Activated T-cell treated with anti-CD3 and anti-CD28 coated beads, Interleukin-2, amount 50 U/mL, for 24 hours (primary cell): ENCODE measurements around the gene MGMT.

ENCODE experiments used
- DNase-seq: peaks from one replicate; pipeline ENCODE4 v3.0.0-alpha.2; 2020
- H3K27ac Mint-ChIP-seq: 2 replicates; pipeline ENCODE4 v1.8.0; 2020; ENCODE audit warnings: mild to moderate bottlenecking, mixed read lengths
- H3K27me3 Mint-ChIP-seq: 2 replicates; pipeline ENCODE4 v1.8.0; 2020; ENCODE audit warnings: mixed read lengths
- H3K36me3 Mint-ChIP-seq: 2 replicates; pipeline ENCODE4 v1.8.0; 2020; ENCODE audit warnings: low read depth, mixed read lengths
- H3K4me1 Mint-ChIP-seq: 2 replicates; pipeline ENCODE4 v1.8.0; 2020; ENCODE audit warnings: low read depth, mixed read lengths
- H3K4me3 Mint-ChIP-seq: 2 replicates; pipeline ENCODE4 v1.8.0; 2020; ENCODE audit warnings: mild to moderate bottlenecking, moderate library complexity, mixed read lengths
- H3K9me3 Mint-ChIP-seq: 2 replicates; pipeline ENCODE4 v1.8.0; 2020; ENCODE audit warnings: mixed read lengths

The MGMT gene

DNA sequence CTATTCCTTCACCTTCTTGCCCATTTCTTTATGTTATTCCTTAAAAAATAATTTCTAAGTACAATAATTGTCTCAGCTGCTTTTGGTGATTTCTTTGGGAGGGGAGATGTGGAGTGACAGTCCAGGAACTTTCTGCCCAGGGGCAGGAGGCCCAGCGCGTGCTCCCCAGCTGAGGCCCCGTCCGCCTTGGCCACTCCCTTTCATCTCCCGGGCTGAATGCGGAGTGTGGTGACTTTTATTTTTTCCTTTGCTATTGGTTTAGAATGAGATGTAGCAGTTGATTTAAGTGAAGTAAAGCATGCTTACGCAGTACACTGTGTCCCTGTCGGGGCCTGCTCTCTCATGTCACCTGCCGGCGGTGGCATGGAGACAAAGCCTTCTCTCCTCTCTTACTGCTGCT lies 141.6 kb downstream of the MGMT start:
- H3K36me3 Mint-ChIP-seq, result peaks cover 72% of the 10 kb centered on the region
- peaks cover 9% of the 10 kb centered on the region for H3K9me3 Mint-ChIP-seq
- H3K4me1 Mint-ChIP-seq, result peaks cover 7% of the 10 kb centered on the region
- no peak overlapping the region for H3K4me3 Mint-ChIP-seq
- no peak for DNase-seq
- no peak overlapping the region for H3K27ac Mint-ChIP-seq
- no peaks in the 10 kb centered on the region for H3K27me3 Mint-ChIP-seq

GRCh38 chr10:129609551-129609950 lies 142.5 kb downstream of the MGMT start:
- Mint-ChIP-seq H3K36me3 (peaks cover 73% of the 10 kb centered on the region), H3K4me3 (no peak overlapping the region), H3K27ac (no peak overlapping the region), H3K27me3 (no peaks in the 10 kb centered on the region), H3K4me1 (peaks cover 7% of the 10 kb centered on the region), H3K9me3 (peaks cover 13% of the 10 kb centered on the region)
- DNase-seq, result no peak

GRCh38 chr10:129612481-129613109 lies 145.6 kb downstream of the MGMT start:
- no peak for DNase-seq
- H3K9me3 Mint-ChIP-seq, result peaks cover 21% of the 10 kb centered on the region
- H3K27me3 Mint-ChIP-seq, result no peaks in the 10 kb centered on the region
- H3K36me3 Mint-ChIP-seq, result peaks cover 78% of the 10 kb centered on the region
- H3K27ac Mint-ChIP-seq, result no peak overlapping the region
- peaks cover 1% of the 10 kb centered on the region for H3K4me1 Mint-ChIP-seq
- H3K4me3 Mint-ChIP-seq, result no peak overlapping the region

DNA sequence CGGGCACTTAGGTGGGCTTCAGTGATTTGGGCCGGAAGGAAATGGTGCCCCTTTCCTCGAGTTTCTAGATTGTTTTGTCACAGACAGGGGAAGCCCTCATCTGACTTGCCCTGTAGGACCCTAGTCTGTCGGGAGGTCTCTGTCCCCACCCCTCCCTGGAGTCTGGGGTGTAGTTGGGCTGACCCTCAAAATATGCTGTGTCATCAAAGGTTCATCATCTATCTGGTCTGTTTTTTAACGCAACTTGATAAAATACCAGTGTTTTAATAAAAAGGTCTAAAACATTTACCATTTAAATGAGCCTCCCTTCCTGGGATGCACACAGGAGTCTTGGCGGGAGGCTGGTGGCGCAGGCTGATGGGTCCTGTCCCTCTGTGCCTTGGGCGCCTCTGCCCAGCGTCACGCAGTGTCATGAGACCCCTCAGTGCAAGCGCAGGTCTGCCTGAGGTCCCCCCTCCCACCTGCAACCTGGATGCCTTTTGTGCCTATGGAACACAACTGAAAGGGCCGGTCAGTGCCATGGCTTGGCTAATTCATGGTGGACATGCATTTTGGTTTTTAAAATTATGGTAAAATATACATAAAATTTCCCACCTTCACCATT lies 146.4 kb downstream of the MGMT start:
- peaks cover 1% of the 10 kb centered on the region for H3K4me1 Mint-ChIP-seq
- H3K4me3 Mint-ChIP-seq, result no peak overlapping the region
- H3K27me3 Mint-ChIP-seq, result no peaks in the 10 kb centered on the region
- H3K36me3 Mint-ChIP-seq, result peaks cover 73% of the 10 kb centered on the region
- no peak for DNase-seq
- no peak overlapping the region for H3K27ac Mint-ChIP-seq
- peaks cover 24% of the 10 kb centered on the region for H3K9me3 Mint-ChIP-seq

- H3K4me3 Mint-ChIP-seq, result no peak overlapping the region
- no peak for DNase-seq
- H3K27ac Mint-ChIP-seq, result no peak overlapping the region
- no peaks in the 10 kb centered on the region for H3K27me3 Mint-ChIP-seq
- H3K4me1 Mint-ChIP-seq, result peaks cover 1% of the 10 kb centered on the region
- peaks cover 24% of the 10 kb centered on the region for H3K9me3 Mint-ChIP-seq
- H3K36me3 Mint-ChIP-seq, result peaks cover 67% of the 10 kb centered on the region
Observed at GRCh38 chr10:129614341-129614740, 147.3 kb downstream of the MGMT start.

- peaks cover 60% of the 10 kb centered on the region for H3K36me3 Mint-ChIP-seq
- H3K27me3 Mint-ChIP-seq, result no peaks in the 10 kb centered on the region
- no peak overlapping the region for H3K4me3 Mint-ChIP-seq
Observed at GRCh38 chr10:129615381-129615780, 148.3 kb downstream of the MGMT start.

DNA sequence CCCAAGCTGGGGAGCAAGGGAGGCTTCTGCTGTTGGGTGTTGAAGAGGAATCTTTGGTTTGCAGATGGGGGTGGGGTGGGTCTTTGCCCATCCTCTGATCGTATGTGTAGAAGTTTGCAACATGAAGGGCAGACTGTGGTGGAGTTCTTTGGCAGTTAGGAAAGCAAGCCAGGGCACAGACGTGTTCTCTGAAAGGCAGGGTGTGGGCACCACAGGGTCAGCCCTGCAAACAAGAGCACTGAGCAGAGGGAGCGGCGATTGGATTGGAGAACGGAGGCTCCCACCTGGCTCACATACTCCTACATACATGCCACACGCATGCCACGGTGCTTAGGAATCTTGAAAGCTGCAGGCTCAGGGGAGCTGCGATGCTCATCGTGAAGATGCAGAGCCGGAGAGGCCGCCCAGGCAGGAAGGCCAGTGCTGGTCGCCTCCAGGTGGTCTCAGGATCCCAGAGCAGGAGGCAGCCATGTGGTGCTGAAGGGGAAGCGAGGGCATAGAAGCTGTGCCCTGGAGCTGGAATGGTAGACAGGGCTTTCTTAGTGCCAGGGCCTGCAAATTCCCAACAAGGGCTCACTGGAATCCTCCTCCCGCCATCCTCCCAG lies 149.0 kb downstream of the MGMT start:
- Mint-ChIP-seq H3K9me3 (peaks cover 25% of the 10 kb centered on the region), H3K27ac (no peak overlapping the region), H3K27me3 (no peaks in the 10 kb centered on the region), H3K4me3 (no peak overlapping the region), H3K4me1 (peaks cover 1% of the 10 kb centered on the region), H3K36me3 (peaks cover 57% of the 10 kb centered on the region)
- DNase-seq, result no peak

More at GRCh38 chr10:129615381-129615780, 148.3 kb downstream of the MGMT start:
- Mint-ChIP-seq H3K27ac (no peak overlapping the region), H3K4me1 (peaks cover 1% of the 10 kb centered on the region), H3K9me3 (peaks cover 23% of the 10 kb centered on the region)
- DNase-seq, result no peak

- no peak for DNase-seq
- no peak overlapping the region for H3K27ac Mint-ChIP-seq
- no peak overlapping the region for H3K4me3 Mint-ChIP-seq
- peaks cover 12% of the 10 kb centered on the region for H3K4me1 Mint-ChIP-seq
- H3K9me3 Mint-ChIP-seq, result peaks cover 31% of the 10 kb centered on the region
- no peaks in the 10 kb centered on the region for H3K27me3 Mint-ChIP-seq
- peaks cover 57% of the 10 kb centered on the region for H3K36me3 Mint-ChIP-seq
Observed at GRCh38 chr10:129617768-129618167, 150.7 kb downstream of the MGMT start.

DNA sequence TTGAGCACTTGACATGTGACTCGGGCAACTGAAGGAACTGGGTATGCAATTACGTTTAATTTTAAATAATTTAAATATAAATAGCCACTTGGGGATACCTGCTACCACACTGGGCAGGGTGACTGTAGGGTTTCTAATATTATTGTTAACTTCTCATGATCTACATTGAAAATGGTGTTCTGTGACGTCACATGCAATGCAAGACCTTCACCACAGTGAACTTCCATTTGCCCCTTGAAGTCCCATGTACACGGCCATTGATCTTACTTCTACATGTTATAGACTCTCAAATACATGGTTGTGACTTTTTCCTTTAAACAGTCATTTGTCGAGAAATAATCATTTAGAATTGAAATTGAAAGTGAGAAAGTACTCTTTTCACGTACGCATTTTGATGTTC lies 154.0 kb downstream of the MGMT start:
- H3K9me3 Mint-ChIP-seq, result peaks cover 27% of the 10 kb centered on the region
- no peaks in the 10 kb centered on the region for H3K27me3 Mint-ChIP-seq
- H3K36me3 Mint-ChIP-seq, result peaks cover 50% of the 10 kb centered on the region

DNA sequence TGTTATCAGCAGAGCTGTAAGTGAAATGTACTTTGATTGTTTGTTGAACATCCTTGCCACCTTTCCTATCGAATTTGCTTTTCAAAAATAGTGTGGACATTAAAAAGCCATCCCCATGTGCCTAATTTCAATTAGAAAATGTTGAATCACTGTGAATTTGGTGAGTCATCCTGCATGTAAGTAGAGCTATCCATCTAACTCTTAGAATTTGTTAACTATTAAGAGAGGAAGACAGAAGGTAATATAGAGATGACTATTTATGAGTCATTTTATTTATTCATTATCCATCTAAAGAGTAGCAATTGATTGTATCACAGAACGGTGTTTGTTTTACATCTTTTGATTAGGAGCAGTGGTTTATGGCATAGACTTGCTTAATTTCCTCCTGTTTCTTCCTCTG lies 154.7 kb downstream of the MGMT start:
- no peaks in the 10 kb centered on the region for H3K27me3 Mint-ChIP-seq
- H3K27ac Mint-ChIP-seq, result no peak overlapping the region
- peaks cover 24% of the 10 kb centered on the region for H3K9me3 Mint-ChIP-seq
- DNase-seq, result no peak
- H3K4me1 Mint-ChIP-seq, result peaks cover 12% of the 10 kb centered on the region
- H3K36me3 Mint-ChIP-seq, result peaks cover 49% of the 10 kb centered on the region
- H3K4me3 Mint-ChIP-seq, result no peak overlapping the region

More for the DNA sequence above, 154.0 kb downstream of the MGMT start:
- DNase-seq, result no peak
- Mint-ChIP-seq H3K4me1 (peaks cover 12% of the 10 kb centered on the region), H3K27ac (no peak overlapping the region), H3K4me3 (no peak overlapping the region)

DNA sequence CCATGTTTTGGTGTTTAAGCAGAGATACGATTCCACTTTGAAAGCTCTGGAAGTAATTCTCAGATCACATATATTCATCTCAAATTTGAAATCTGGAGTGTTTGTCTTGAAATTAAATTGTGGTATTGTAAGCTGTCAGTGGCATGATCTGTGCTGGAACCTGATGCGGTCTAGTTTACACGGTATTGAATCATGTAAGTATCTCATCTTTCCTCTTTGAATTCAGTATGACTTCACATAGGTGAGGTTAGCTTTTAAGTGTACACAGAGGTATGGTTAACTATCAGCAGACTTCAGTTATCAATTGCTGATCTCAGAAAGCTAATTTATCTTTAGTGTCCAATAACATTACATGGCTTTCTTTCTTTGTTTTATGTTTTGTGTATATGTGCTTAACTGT lies 155.2 kb downstream of the MGMT start:
- Mint-ChIP-seq H3K4me3 (no peak overlapping the region), H3K27ac (no peak overlapping the region), H3K4me1 (peaks cover 15% of the 10 kb centered on the region), H3K9me3 (peaks cover 20% of the 10 kb centered on the region), H3K27me3 (no peaks in the 10 kb centered on the region), H3K36me3 (peaks cover 48% of the 10 kb centered on the region)
- no peak for DNase-seq

DNA sequence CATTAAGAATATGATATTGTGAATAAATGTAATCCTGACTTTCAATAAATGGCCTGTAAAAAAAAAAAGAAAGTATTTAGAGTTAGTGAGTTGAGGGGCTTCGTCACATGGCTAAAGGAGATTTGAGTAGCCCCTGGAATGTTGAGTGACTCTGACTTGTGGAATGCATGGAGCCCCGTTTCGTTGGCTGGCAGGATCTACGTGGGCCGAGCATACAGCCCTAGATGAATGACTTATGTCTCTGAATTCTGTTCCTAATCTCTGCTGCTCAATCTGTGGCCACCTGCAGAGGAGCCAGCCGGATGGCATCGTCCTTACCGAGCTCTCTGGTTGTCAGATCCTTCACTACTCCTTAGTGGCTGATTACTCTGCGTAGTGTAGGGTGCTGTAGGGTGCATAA lies 155.7 kb downstream of the MGMT start:
- DNase-seq, result no peak
- no peak overlapping the region for H3K27ac Mint-ChIP-seq
- H3K4me1 Mint-ChIP-seq, result peaks cover 16% of the 10 kb centered on the region
- H3K9me3 Mint-ChIP-seq, result peaks cover 20% of the 10 kb centered on the region
- peaks cover 49% of the 10 kb centered on the region for H3K36me3 Mint-ChIP-seq
- H3K4me3 Mint-ChIP-seq, result no peak overlapping the region
- H3K27me3 Mint-ChIP-seq, result no peaks in the 10 kb centered on the region

DNA sequence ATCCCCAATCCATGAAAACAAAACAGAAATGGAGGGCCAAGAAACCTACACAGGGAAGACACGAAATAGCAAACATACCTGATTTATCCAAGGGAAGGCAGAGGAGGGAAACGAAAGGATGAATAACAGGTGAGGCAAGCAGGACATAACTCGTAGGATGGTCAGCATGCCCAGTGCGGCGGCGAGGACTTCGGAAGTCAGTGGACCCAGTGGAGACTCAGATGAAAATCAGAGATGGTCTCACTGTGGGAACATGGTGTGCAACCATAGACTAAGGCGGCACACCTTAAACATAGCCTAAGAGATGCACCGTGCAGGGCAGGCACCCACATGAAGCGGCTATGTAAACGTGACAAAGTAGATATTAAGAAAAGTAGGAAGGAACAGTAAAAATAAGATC lies 157.5 kb downstream of the MGMT start:
- Mint-ChIP-seq H3K27ac (no peak overlapping the region), H3K36me3 (peaks cover 63% of the 10 kb centered on the region), H3K4me3 (no peak overlapping the region), H3K4me1 (peaks cover 16% of the 10 kb centered on the region), H3K9me3 (peaks cover 24% of the 10 kb centered on the region), H3K27me3 (no peaks in the 10 kb centered on the region)
- DNase-seq, result no peak

DNA sequence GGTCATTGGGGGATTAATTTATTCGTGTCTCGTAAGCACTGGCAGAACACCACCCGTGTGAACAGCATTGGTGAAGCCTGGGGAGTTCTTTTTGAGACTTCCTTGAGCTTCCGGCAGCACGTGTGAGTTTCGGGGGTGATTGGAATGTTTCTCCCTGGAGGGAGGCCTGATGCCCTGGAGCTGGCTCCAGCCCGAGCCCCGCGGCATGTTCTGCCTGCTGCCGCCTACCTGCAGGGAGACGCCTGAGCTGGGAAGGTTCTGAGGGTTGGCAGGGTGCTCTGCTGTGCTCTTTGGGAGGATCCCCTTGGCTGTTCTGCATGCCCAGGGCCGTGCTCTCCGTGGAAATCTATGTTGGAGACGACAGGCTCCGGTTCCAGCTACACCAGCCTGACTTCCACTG lies 159.3 kb downstream of the MGMT start:
- peaks cover 19% of the 10 kb centered on the region for H3K9me3 Mint-ChIP-seq
- no peaks in the 10 kb centered on the region for H3K27me3 Mint-ChIP-seq
- DNase-seq, result no peak
- H3K4me3 Mint-ChIP-seq, result no peak overlapping the region
- H3K4me1 Mint-ChIP-seq, result peaks cover 13% of the 10 kb centered on the region
- no peak overlapping the region for H3K27ac Mint-ChIP-seq
- H3K36me3 Mint-ChIP-seq, result peaks cover 71% of the 10 kb centered on the region

GRCh38 chr10:129626796-129627435 lies 159.9 kb downstream of the MGMT start:
- Mint-ChIP-seq H3K4me1 (peaks cover 10% of the 10 kb centered on the region), H3K4me3 (no peak overlapping the region), H3K27me3 (no peaks in the 10 kb centered on the region), H3K36me3 (peaks cover 68% of the 10 kb centered on the region), H3K27ac (no peak overlapping the region), H3K9me3 (peaks cover 17% of the 10 kb centered on the region)
- no peak for DNase-seq
